Esophagus squamous epithelium (tissue), 5 donors: ENCODE results near the gene NUPR2. TPM values are rescaled to one million over a fixed set of nuclear protein-coding genes. Genes with fewer than 3 reads are reported as not detected.
"Not testable (repeated sequence)": the region's sequence is repeated elsewhere in the genome, so short reads cannot be mapped to it uniquely, and the experiment has no call there.

Source experiments
- DNase-seq: peaks from one replicate; lab custom pipeline; 2025; lab: John Stamatoyannopoulos, UW
- H3K27ac ChIP-seq, 4 donors: fragments of 200-600 bp; sonication (generic); one replicate each; pipeline ENCODE4 v1.5.1; 2016 to 2019; ENCODE audit warnings: mild to moderate bottlenecking in 1 of 4
- H3K27me3 ChIP-seq, 4 donors: fragments of 200-600 bp; sonication (generic); 1 replicate in 3 of 4; 2 replicates in 1 of 4; pipeline versions ENCODE4 v1.5.1 to v1.6.0; 2017 to 2021; ENCODE audit warnings: antibody characterized with exemption in 1 of 4
- H3K36me3 ChIP-seq, 3 donors: fragments of 200-600 bp; sonication (generic); one replicate each; pipeline ENCODE4 v1.5.1; 2016 to 2019
- H3K4me1 ChIP-seq, 3 donors: fragments of 200-600 bp; sonication (generic); one replicate each; pipeline ENCODE4 v1.5.1; 2017 to 2019
- H3K4me3 ChIP-seq, 4 donors: fragments of 200-600 bp; sonication (generic); 1 replicate in 3 of 4; 2 replicates in 1 of 4; pipeline ENCODE4 v1.5.1; 2016 to 2019; ENCODE audit warnings: mild to moderate bottlenecking in 2 of 4, moderate library complexity in 1 of 4
- H3K9me3 ChIP-seq, 3 donors: fragments of 200-600 bp; sonication (generic); one replicate each; pipeline ENCODE4 v1.5.1; 2016 to 2019
- POLR2A ChIP-seq, 4 donors: fragments of 450-650 bp; IDR thresholded peaks; one replicate each; pipeline ENCODE4 v1.6.1; 2017; ENCODE audit warnings: antibody characterized with exemption in 4 of 4, mild to moderate bottlenecking in 4 of 4, moderate library complexity in 3 of 4
- WGBS, 2 donors: methylation state at CpG; one replicate each; pipeline ENCODE4 v1.1.5; 2018; 5-methylcytosine and 5-hydroxymethylcytosine counted together
- intact Hi-C: fragments of 100-400 bp; cut with DNase I; formaldehyde crosslinking; loops from one replicate; pipeline ENCODE4 v1.15.0; 2022
- total RNA-seq, 4 donors: library from RNA; depleted of rRNA; stranded (reverse); fragments of >200 nt; gene quantifications; one replicate each; pipeline ENCODE4 v1.1.0, GENCODE V29; 2016
- TF ChIP-seq, protein P1 (sequence below), 6 experiments: fragments of 450-650 bp in 4 of 6; fragments of 200-600 bp in 2 of 6; sonication (generic) in 2 of 6; IDR thresholded peaks; one replicate each; pipeline ENCODE4 v1.5.1; 2016 to 2019; ENCODE audit warnings: antibody characterized with exemption in 6 of 6, mild to moderate bottlenecking in 4 of 6, moderate library complexity in 4 of 6
- donor health status: DM: yes; HTN: yes; CAD: no.

The NUPR2 gene
- total RNA-seq, 4 donors from 2014 or later: not detected

DNA sequence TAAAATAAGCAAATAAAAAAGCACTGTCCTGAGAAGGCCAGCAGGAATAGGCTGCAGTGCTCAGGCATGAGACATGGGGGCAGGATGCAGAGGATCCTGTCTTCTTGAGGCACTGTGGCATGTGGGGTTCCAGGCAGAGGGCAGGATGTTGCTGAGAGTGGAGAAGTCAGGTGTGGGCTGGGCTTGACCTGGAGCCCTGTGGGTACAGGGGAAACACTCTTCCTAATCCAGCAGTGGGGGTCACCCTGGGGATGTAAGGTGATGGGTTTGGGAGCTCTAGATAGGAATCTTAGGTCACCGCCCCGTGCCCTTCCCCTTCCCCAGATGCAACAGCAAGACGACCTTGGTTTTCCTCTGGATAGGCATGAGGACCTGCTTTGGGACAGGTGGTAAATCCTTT lies 38.5 kb downstream of the NUPR2 start:
- Histone ChIP-seq H3K36me3 (peaks cover 0 to 63% (median 5%) of the 10 kb centered on the region in 3 donors), H3K9me3 (no peaks in the 10 kb centered on the region), H3K27ac (no peak overlapping the region), H3K27me3 (no peaks in the 10 kb centered on the region), H3K4me1 (peaks cover 6 to 31% (median 12%) of the 10 kb centered on the region in 3 donors), H3K4me3 (no peak overlapping the region)
- TF ChIP-seq, protein P1, sequence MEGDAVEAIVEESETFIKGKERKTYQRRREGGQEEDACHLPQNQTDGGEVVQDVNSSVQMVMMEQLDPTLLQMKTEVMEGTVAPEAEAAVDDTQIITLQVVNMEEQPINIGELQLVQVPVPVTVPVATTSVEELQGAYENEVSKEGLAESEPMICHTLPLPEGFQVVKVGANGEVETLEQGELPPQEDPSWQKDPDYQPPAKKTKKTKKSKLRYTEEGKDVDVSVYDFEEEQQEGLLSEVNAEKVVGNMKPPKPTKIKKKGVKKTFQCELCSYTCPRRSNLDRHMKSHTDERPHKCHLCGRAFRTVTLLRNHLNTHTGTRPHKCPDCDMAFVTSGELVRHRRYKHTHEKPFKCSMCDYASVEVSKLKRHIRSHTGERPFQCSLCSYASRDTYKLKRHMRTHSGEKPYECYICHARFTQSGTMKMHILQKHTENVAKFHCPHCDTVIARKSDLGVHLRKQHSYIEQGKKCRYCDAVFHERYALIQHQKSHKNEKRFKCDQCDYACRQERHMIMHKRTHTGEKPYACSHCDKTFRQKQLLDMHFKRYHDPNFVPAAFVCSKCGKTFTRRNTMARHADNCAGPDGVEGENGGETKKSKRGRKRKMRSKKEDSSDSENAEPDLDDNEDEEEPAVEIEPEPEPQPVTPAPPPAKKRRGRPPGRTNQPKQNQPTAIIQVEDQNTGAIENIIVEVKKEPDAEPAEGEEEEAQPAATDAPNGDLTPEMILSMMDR (IDR thresholded peaks at IDR 0.05): no peak
- TF ChIP-seq POLR2A (IDR thresholded peaks at IDR 0.05): no peak
- no peak for DNase-seq
- WGBS, 2 donors: 60 to 80% methylated on average over 1 of the region's 3 CpGs
- intact Hi-C loops: no loop called here

DNA sequence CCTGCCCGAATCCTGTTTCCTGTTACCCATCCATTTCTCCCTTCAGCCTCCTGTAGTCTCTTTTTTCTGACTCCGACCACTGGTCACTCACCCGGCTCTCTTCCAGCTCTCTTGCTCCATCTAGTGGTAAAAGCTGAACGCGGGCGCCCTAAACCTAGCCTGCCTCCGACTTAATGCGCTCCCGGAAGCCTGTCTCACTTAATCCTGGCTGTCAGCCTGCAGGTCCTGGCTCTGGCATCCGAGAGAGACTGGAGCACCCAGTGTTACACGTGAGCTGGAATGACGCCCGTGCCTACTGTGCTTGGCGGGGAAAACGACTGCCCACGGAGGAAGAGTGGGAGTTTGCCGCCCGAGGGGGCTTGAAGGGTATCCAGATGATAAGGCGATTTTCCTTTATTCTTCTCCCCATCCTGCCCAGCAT lies 41.8 kb downstream of the NUPR2 start:
- Histone ChIP-seq H3K9me3 (no peaks in the 10 kb centered on the region), H3K27ac (peak overlapping the region in 3 of 4 donors; percentile 33 to 49 (median 39)), H3K4me1 (peaks cover 3 to 21% (median 9%) of the 10 kb centered on the region in 3 donors), H3K36me3 (peaks cover 0 to 69% (median 13%) of the 10 kb centered on the region in 3 donors), H3K27me3 (no peaks in the 10 kb centered on the region), H3K4me3 (no peak overlapping the region)
- no peak for TF ChIP-seq POLR2A (IDR thresholded peaks at IDR 0.05)
- TF ChIP-seq, protein P1 (IDR thresholded peaks at IDR 0.05): peak; percentile 87 to 97 (median 94)
- WGBS, 2 donors: 5 to 6% methylated on average over 11 to 13 of the region's 19 CpGs
- intact Hi-C loops: loop anchor here (5.0 kb wide), 1 partner anchor 67 kb away; no protein-coding TSS in a partner anchor
- DNase-seq: peak; percentile 18

DNA sequence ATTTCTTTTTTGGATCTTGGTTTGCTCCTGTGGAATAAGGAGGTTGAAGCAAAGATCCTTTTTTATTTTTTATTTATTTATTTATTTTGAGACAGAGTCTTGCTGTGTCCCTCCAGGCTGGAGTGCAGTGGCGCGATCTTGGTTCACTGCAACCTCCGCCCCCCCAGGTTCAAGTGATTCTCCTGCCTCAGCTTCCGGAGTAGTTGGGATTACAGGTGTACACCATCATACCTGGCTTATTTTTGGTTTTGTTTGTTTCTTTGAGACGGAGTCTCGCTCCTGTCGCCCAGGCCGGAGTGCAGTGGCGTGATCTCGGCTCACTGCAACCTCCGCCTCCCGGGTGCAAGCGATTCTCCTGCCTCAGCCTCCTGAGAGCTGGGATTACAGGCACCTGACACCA lies 49.8 kb downstream of the NUPR2 start:
- 96 to 99% methylated on average over 3 to 13 of the region's 13 CpGs for WGBS, 2 donors
- peaks cover 0 to 63% (median 12%) of the 10 kb centered on the region in 3 donors for H3K36me3 ChIP-seq
- not testable (repeated sequence) for DNase-seq

More for the DNA sequence above, 49.8 kb downstream of the NUPR2 start:
- H3K27ac ChIP-seq, H3K4me3 ChIP-seq, H3K9me3 ChIP-seq, intact Hi-C loops, H3K27me3 ChIP-seq: not testable (repeated sequence)
- peaks cover 0 to 36% (median 12%) of the 10 kb centered on the region in 3 donors for H3K4me1 ChIP-seq

Other genes starting within 250 kb of the NUPR2 start
- gene ZNF713, start 229.0 kb downstream of the NUPR2 start, total RNA-seq: 1 to 10 TPM in 3 of 4 donors, under 1 TPM in 1; 0.38 to 2.3 (median 1.8) TPM
- 10 to 100 TPM in 2 of 4 donors, 1 to 10 TPM in 2; 4.3 to 11.8 (median 10.2) TPM for gene MRPS17, start 164.5 kb downstream of the NUPR2 start, total RNA-seq
- gene NIPSNAP2, start 151.8 kb downstream of the NUPR2 start, total RNA-seq: 10 to 100 TPM; 11.0 to 55.5 (median 34.6) TPM
- gene PSPH, start 65.0 kb downstream of the NUPR2 start, total RNA-seq: 10 to 100 TPM; 13.9 to 46.7 (median 27.9) TPM
- gene CCT6A, start 64.7 kb downstream of the NUPR2 start, total RNA-seq: 100 to 1,000 TPM in 3 of 4 donors, 10 to 100 TPM in 1; 60.6 to 163 (median 133) TPM
- gene SUMF2, start 52.1 kb downstream of the NUPR2 start, total RNA-seq: 10 to 100 TPM; 50.3 to 88.1 (median 69.9) TPM
- gene PHKG1, start 23.5 kb downstream of the NUPR2 start, total RNA-seq: 1 to 10 TPM in 1 of 4 donors, under 1 TPM in 2, not detected in 1; 0.31 to 2.7 (median 0.57) TPM
- 100 to 1,000 TPM; 296 to 475 (median 347) TPM for gene CHCHD2, start 9.9 kb downstream of the NUPR2 start, total RNA-seq